Activated T-cell treated with anti-CD3 and anti-CD28 coated beads, Interleukin-2, amount 50 U/mL, for 4 hours (primary cell): Measurements from ENCODE around the gene TET3. TPM values are rescaled to one million over a fixed set of nuclear protein-coding genes. Genes with fewer than 3 reads are reported as not detected.
"Not testable (repeated sequence)": the region's sequence is repeated elsewhere in the genome, so short reads cannot be mapped to it uniquely, and the experiment has no call there.

Experiments
- ATAC-seq, 2 donors: fragments of 200-7000 bp; cut with Tn5 transposase; one replicate each; pipeline ENCODE4 v1.10.0; 2021
- DNase-seq: peaks from one replicate; pipeline ENCODE4 v3.0.0-alpha.2; 2020
- H3K27me3 Mint-ChIP-seq: one replicate; pipeline ENCODE4 v1.8.0; 2021; ENCODE audit warnings: low read depth, mixed read lengths
- H3K36me3 Mint-ChIP-seq: one replicate; pipeline ENCODE4 v1.8.0; 2022; ENCODE audit warnings: mixed read lengths; ENCODE audit not compliant: insufficient read depth
- H3K4me1 Mint-ChIP-seq: one replicate; pipeline ENCODE4 v1.8.0; 2021; ENCODE audit warnings: low read depth, mixed read lengths
- H3K4me3 Mint-ChIP-seq: one replicate; pipeline ENCODE4 v1.8.0; 2021; ENCODE audit warnings: mild to moderate bottlenecking, moderate library complexity, mixed read lengths
- H3K9me3 Mint-ChIP-seq: one replicate; pipeline ENCODE4 v1.8.0; 2021; ENCODE audit warnings: mixed read lengths
- total RNA-seq, 3 donors: library from RNA; stranded (reverse); gene quantifications; one replicate each; pipeline ENCODE4 v1.2.1, GENCODE V29; 2021

TET3 gene
- 10 to 100 TPM; 30.8 to 34.0 (median 31.7) TPM for total RNA-seq

DNA sequence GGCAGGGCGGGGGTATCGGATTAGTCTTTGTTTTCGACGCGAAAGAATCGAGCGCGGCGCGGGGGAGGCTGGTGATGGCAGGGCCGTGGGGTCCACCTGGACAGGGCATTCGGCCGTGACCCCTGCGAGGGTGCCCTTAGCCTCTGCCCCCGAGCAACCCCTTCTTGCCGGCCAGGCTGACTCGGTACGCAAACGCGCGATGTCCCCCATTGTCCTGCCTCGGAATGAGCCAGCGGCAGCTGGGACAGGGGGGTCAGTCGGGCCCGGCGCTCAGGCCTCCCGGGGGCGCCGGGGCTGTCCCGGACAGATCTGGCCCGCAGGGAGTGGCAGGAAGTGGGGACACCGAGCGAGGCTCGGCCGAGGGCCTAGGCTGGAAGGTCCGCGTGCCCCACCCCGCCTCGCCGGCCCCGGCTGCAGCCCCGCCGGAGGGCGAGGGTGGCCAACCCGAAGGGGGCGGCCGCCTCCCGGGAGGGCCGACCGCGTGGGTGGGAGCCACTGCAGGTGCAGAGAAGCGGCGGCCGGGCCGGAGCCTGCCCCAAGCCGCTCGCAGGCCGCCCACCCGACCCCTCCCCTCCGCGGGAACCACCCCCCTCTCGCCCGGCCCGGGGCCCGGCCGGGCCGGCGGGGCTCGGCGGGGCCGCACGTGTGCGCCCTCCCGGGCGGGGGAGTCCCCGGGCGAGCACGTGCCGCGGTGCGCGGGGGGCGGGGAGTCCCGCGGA lies at the start of gene TET3:
TET3 (plus strand) TSS at position 708 of the 719 bp plus-strand sequence. CDS start 1,494 bp downstream, outside the sequence.
- peak within 1 kb of the TSS; percentile 94 for H3K4me3 Mint-ChIP-seq
- peak; percentile 49 to 55 for ATAC-seq
- peaks cover 23% of the 10 kb centered on the region for H3K36me3 Mint-ChIP-seq

DNA sequence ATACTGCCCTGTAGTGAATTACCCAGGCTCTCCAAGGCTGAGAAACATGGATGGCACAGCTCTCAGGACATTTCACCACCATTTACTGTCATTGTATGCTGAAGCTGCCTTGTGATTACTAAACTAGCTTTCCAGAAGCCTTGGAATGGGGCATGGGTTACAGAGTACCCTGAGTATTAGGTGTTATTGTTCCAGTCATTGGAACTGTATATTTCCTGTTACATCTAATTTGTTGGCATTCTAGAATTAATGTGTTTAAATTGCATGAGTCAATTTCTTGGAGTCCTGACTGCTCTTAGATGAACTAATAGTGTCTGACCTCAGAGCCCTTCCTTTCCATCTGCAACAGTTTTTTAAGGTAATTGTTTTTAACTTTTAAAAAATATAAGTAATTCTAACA lies 49.1 kb upstream of the TET3 start:
- Mint-ChIP-seq H3K9me3 (no peaks in the 10 kb centered on the region), H3K4me1 (peaks cover 89% of the 10 kb centered on the region), H3K36me3 (peaks cover 49% of the 10 kb centered on the region), H3K27me3 (no peaks in the 10 kb centered on the region), H3K4me3 (no peak overlapping the region)
- DNase-seq = no peak
- ATAC-seq = no peak

More for the DNA sequence above, at the start of gene TET3:
- DNase-seq = peak; percentile 69
- H3K27me3 Mint-ChIP-seq = no peaks in the 10 kb centered on the region
- no peaks in the 10 kb centered on the region for H3K9me3 Mint-ChIP-seq
- peaks cover 73% of the 10 kb centered on the region for H3K4me1 Mint-ChIP-seq

DNA sequence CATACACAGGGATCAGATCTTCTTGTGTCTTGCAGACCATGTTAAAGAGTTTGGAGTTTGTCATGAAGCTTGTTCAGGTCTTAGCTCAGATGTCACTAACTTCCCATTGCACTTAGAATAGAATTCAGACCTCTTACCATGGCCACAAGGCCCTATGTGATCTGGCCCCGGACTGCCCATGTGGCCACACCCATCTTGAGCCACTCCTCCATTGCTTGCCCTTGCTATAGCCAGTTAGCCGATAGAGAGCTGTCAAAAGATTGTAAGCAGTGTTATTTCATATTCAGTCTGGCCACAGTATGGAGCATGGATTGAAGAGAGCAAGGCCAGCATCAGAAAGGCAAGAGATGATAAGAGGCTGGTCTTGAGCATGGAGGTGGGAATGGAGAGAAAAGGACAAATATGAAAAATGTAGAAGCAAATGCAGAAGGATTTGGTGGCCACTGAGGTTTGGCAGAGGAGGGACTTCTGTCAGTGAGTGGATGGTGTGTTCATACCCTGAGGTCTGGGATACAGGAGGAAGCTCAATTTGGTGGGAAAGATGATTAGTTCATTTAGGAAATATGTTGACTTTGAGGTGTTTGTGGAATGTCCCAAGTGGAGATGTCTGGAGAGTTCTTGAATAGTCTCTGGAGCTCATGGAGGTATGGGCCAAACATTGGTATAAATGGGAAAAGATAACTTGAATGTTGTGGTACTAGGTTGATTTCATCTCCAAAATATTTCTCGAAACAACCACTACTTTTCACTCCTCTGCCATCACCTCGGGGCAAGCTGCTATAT lies 47.4 kb upstream of the TET3 start:
- ATAC-seq (no peak), DNase-seq (no peak)
- H3K4me1 Mint-ChIP-seq = peaks cover 87% of the 10 kb centered on the region
- peaks cover 48% of the 10 kb centered on the region for H3K36me3 Mint-ChIP-seq
- H3K4me3 Mint-ChIP-seq = no peak overlapping the region
- H3K9me3 Mint-ChIP-seq = no peaks in the 10 kb centered on the region
- no peaks in the 10 kb centered on the region for H3K27me3 Mint-ChIP-seq

DNA sequence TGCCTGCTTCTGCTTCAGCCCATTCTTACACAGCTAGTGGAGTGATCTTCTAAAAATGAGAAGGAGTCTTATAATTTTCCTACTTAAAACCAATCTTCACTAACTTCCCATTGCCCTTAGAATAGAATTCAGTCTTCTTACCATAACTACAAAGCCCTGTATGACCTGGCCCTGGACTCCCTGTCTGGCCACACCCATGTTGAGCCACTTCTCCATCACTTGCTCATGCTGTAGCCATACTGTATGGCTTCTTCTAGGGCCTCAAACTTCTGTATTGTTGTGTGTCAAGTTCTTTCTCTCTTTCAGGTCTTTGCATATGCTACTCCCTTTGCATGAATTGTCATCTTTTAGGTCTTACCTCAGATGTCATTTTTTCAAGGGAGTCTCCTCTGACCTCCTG lies 46.8 kb upstream of the TET3 start:
- DNase-seq (no peak), ATAC-seq (no peak)
- peaks cover 87% of the 10 kb centered on the region for H3K4me1 Mint-ChIP-seq
- H3K9me3 Mint-ChIP-seq = no peaks in the 10 kb centered on the region
- H3K27me3 Mint-ChIP-seq = no peaks in the 10 kb centered on the region
- H3K4me3 Mint-ChIP-seq = no peak overlapping the region
- peaks cover 50% of the 10 kb centered on the region for H3K36me3 Mint-ChIP-seq

DNA sequence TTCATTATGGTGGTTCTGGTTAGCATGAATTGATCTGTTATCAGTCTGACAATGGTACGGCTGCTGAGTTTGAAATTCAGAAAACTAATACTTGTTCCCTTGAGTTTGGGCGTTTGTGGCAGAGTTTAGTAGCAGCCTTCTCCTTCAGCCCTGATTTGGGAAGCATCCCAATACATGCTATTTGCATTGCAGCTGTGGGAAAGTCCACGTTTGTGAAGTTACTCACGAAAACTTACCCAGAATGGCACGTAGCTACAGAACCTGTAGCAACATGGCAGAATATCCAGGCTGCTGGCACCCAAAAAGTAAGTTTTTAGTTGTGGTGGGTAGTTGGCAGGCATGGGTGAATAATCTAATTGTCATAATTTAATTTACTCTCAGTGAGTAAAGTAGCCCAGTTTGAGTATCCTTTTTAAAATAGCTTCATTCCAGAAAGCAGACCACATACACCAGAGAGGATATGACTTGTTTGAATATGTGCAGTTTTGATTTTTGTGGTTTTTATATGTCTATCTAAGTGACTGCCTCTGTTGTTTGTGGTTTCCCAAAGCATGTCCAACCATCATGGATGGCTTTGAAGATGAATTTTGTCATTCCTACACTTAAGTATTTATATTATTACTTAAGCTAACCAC lies 45.9 kb upstream of the TET3 start:
- H3K27me3 Mint-ChIP-seq = no peaks in the 10 kb centered on the region
- no peaks in the 10 kb centered on the region for H3K9me3 Mint-ChIP-seq
- H3K4me1 Mint-ChIP-seq = peaks cover 83% of the 10 kb centered on the region
- no peak for DNase-seq
- peak; percentile 90 to 93 for ATAC-seq
- H3K36me3 Mint-ChIP-seq = peaks cover 43% of the 10 kb centered on the region
- H3K4me3 Mint-ChIP-seq = no peak overlapping the region

DNA sequence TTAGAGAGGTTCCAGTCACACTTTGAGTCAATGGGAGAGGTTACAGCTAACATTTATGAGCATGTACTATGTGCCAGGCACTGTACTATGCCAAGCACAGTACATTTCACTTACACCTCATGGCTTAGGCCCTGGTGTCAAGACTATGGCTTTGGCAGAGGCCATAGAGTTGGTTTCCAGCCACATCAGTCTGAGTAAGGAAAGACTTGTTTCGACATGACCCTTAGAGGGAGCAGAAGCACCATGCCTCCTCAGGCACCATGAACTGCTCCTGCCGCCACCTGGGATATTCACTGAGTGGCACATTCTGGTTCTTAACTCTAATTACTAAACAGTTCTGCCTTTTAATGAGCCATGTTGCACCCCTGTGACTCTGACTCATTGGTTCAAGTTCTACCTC lies 45.3 kb upstream of the TET3 start:
- no peaks in the 10 kb centered on the region for H3K9me3 Mint-ChIP-seq
- peaks cover 84% of the 10 kb centered on the region for H3K4me1 Mint-ChIP-seq
- ATAC-seq (peak; percentile 47 to 51), DNase-seq (peak; percentile 30)
- H3K4me3 Mint-ChIP-seq = no peak overlapping the region
- peaks cover 43% of the 10 kb centered on the region for H3K36me3 Mint-ChIP-seq
- no peaks in the 10 kb centered on the region for H3K27me3 Mint-ChIP-seq

DNA sequence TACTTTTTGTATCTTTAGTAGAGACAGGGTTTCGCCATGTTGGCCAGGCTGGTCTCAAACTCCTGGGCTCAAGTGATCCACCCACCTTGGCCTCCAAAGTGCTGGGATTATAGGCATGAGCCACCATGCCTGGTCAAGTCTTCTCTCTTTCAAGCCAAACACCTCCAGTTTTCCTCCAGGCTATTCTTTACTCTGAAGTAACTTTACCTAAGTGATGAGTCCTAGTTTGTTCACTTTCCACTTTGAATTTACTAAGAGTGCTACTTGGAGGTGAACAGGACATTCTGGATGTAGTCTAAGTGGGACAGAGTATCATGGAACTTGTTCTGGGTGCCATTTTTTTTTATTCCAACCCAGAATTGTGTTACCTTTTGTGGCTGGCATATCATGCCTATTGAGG lies 44.6 kb upstream of the TET3 start:
- not testable (repeated sequence) for H3K27me3 Mint-ChIP-seq, DNase-seq, ATAC-seq, H3K4me3 Mint-ChIP-seq, H3K9me3 Mint-ChIP-seq
- peaks cover 87% of the 10 kb centered on the region for H3K4me1 Mint-ChIP-seq
- H3K36me3 Mint-ChIP-seq = peaks cover 48% of the 10 kb centered on the region

DNA sequence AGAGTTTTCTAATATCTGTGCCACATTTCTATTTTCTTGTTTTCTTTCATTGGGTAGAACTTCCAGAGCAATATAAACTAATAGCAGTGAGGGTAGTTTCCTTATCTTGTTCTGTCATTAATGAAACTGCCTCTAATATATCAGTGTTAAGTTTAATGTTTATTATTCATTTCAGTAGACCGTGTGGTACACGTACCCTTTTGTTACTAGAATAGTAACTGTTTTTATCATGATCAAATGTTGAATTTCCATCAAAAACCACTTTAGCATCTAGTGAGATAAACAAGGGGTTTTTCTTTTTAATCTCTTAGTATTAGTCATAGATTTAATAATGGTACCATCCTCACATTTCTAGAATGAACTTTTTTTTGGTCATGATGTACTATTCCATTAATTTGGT lies 42.0 kb upstream of the TET3 start:
- Mint-ChIP-seq H3K4me3 (no peak overlapping the region), H3K4me1 (peaks cover 86% of the 10 kb centered on the region), H3K9me3 (no peaks in the 10 kb centered on the region), H3K27me3 (no peaks in the 10 kb centered on the region), H3K36me3 (peaks cover 40% of the 10 kb centered on the region)
- DNase-seq = no peak
- ATAC-seq = no peak

DNA sequence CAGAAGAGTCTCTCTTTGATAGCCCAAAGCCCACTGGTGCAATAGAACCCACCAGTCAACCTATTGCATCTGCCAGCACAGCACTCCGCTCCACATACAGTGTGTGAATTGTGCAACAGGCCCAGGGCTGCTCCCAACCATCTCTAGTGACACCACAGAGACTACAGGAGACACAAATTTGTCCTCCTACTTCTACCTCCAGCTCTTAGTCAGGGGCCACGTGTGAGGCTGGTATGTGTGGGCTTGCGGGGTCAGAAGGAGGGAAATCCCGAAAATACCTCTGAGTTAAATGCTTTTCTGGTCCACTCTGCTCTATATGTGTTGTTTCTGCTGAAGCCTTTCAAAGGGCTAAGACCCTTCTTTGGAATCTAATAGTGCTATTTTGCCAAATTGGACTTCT lies 40.0 kb upstream of the TET3 start:
- DNase-seq (no peak), ATAC-seq (peak; percentile 76 to 87)
- H3K4me3 Mint-ChIP-seq = no peak overlapping the region
- H3K4me1 Mint-ChIP-seq = peaks cover 84% of the 10 kb centered on the region
- no peaks in the 10 kb centered on the region for H3K9me3 Mint-ChIP-seq
- H3K36me3 Mint-ChIP-seq = peaks cover 44% of the 10 kb centered on the region
- no peaks in the 10 kb centered on the region for H3K27me3 Mint-ChIP-seq

DNA sequence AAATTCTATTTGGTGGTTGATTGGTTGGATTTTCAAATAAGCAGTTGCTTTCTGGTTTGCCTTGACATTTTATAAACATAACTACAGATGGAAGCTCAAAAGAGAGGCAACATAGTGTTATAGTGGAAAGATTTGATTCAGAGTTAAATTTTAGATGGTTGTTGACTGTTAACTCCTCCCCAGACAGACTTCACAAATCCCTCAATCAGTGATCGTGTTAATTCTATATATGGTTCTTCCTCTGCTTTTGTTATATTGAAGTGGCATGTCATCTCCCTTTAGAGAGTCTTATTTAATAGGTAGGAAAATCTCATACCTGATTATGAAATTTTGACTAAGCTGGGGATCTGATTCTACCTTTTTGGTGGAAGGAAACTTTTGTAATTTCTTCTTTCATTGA lies 38.5 kb upstream of the TET3 start:
- Mint-ChIP-seq H3K9me3 (no peaks in the 10 kb centered on the region), H3K36me3 (peaks cover 44% of the 10 kb centered on the region), H3K4me3 (no peak overlapping the region), H3K27me3 (no peaks in the 10 kb centered on the region), H3K4me1 (peaks cover 85% of the 10 kb centered on the region)
- ATAC-seq (no peak), DNase-seq (no peak)

DNA sequence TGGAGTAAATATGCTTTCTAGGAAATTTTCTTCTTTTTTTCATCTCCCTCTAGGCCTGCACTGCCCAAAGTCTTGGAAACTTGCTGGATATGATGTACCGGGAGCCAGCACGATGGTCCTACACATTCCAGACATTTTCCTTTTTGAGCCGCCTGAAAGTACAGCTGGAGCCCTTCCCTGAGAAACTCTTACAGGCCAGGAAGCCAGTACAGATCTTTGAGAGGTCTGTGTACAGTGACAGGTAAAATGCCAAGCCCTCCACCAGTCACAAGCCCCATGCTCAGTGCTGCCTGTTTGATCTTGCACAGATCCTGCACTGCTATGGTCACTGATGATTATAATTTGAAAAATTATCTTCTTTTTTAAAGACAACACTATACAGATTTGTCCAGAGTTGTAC lies 38.0 kb upstream of the TET3 start:
- H3K9me3 Mint-ChIP-seq = no peaks in the 10 kb centered on the region
- peaks cover 87% of the 10 kb centered on the region for H3K4me1 Mint-ChIP-seq
- DNase-seq = no peak
- no peak for ATAC-seq
- no peak overlapping the region for H3K4me3 Mint-ChIP-seq
- H3K27me3 Mint-ChIP-seq = no peaks in the 10 kb centered on the region
- H3K36me3 Mint-ChIP-seq = peaks cover 46% of the 10 kb centered on the region

DNA sequence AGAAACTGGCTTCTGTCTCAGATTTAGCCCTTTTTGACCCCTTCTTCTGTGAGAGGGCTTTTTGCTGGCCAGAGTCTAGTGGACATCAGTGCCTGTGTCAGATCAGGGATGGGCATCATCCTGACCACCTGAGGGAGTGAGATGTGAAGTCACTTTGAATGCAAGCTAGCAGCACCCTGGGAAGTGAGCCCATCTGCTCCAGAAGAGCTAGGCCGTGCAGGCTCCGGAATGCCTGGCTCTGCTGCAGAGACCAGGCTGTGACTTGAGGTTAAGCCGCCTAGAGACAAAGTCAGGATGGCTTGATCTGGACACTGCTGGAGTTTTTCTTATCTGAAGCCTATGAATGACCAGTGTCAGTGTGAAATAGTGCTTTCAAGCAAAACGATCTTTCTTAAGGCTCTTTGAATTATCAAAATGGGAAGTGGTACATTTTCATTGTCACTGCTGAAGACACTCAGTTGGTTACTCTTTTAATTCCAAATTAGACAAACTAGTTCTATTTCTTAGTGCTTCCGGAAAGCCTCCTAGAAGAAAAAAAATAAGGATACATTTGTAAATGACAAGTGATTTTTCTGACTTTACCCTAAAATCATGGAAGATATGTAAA lies 37.2 kb upstream of the TET3 start:
- H3K4me3 Mint-ChIP-seq = no peak overlapping the region
- ATAC-seq (no peak), DNase-seq (no peak)
- H3K9me3 Mint-ChIP-seq = no peaks in the 10 kb centered on the region
- H3K4me1 Mint-ChIP-seq = peaks cover 88% of the 10 kb centered on the region
- H3K36me3 Mint-ChIP-seq = peaks cover 53% of the 10 kb centered on the region
- no peaks in the 10 kb centered on the region for H3K27me3 Mint-ChIP-seq

DNA sequence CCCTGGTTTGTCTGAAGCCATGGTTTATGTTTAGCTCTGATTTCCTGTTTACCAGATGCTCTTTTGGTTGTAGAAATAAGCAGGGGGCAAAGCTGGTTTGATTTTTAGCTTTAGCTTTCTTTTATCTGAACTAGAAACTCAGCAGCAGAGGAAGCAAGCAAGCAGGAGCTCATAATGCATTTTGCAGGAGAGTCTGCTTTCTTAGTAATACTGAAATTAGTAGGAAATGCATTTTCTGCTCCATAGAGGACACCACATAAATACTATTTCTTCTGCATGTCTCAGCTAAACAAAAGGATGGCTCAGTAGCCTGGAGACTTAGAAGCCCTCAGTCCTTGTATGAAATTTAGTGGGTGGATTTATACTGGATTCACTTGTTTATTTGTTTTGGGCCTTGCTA lies 34.9 kb upstream of the TET3 start:
- Mint-ChIP-seq H3K36me3 (peaks cover 55% of the 10 kb centered on the region), H3K9me3 (no peaks in the 10 kb centered on the region), H3K27me3 (no peaks in the 10 kb centered on the region), H3K4me1 (peaks cover 76% of the 10 kb centered on the region), H3K4me3 (no peak overlapping the region)
- DNase-seq = no peak
- no peak for ATAC-seq
